ENCODE results near the gene LSG1. TPM values are rescaled to one million over a fixed set of nuclear protein-coding genes. Genes with fewer than 3 reads are reported as not detected.

The LSG1 gene
- total and polyA plus RNA-seq, 2 of the 13 experiments (the other 11 are each of a cell fraction or from before 2014, with no cell fraction given): 21.4 to 32.1 TPM

GRCh38 chr3:194622621-194623340 lies 49.2 kb downstream of the LSG1 start:
- ChIA-PET CTCF (ENCODE audit: low intra/inter-chr PET ratio, low total read pairs) (no interaction called here), POLR2A (no interaction called here)
- intact Hi-C loops (cut with micrococcal nuclease; ENCODE audit: unreplicated experiment) (no loop called here), in situ Hi-C loops (cut with HindIII; ENCODE audit: extremely low pct_ligation_motif_present, low pct_unique_long_range_greater_than_20kb) (no loop called here)
- Histone ChIP-seq H3K9me3 (ENCODE audit: low read length) (no peaks in the 10 kb centered on the region), H3K79me2 (ENCODE audit: insufficient read depth, low read length) (no peaks in the 10 kb centered on the region), H3K4me2 (ENCODE audit: low read depth, low read length) (no peak overlapping the region), H3K4me1 (ENCODE audit: insufficient read depth, low read length) (peaks cover 21% of the 10 kb centered on the region), H3K27ac (ENCODE audit: extremely low read length, insufficient read depth, low read length) (no peak overlapping the region), H3K9ac (ENCODE audit: insufficient read depth, low read depth, low read length) (no peak overlapping the region), H3K27me3 (ENCODE audit: control insufficient read depth in 1 of 2, insufficient read depth in 2 of 2, low read length in 2 of 2) (no peaks in the 10 kb centered on the region), H2AFZ (ENCODE audit: low read length) (no peak overlapping the region), H3K4me3 (replicated peaks in 1 of 3; ENCODE audit: insufficient read depth in 1 of 3, low read depth in 2 of 3, low read length in 3 of 3) (no peak overlapping the region), H3K36me3 (replicated peaks in 1 of 2; ENCODE audit: control insufficient read depth in 1 of 2, insufficient read depth in 2 of 2, low read length in 2 of 2) (peaks cover 4 to 6% of the 10 kb centered on the region in 2 experiments; a peak in 3 of 5 replicates), H4K20me1 (ENCODE audit: insufficient read depth, low read length) (no peaks in the 10 kb centered on the region)
- no peak for ATAC-seq
- no peak for DNase-seq (ENCODE audit: low spot score)
- WGBS (ENCODE audit: low lambda C conversion rate): 94% methylated on average over 23 of the region's 26 CpGs
- BruUV-seq (replicated peaks): no TSS peak
- TF ChIP-seq PRDM15 (CRISPR knock-in tag; IDR thresholded peaks at IDR 0.05) (no peak), ZNF281 (CRISPR knock-in tag; IDR thresholded peaks at IDR 0.05; ENCODE audit: borderline replicate concordance) (no peak), ZNF256 (CRISPR knock-in tag; conservative IDR thresholded peaks at IDR 0.05) (no peak), ZNF644 (CRISPR knock-in tag; IDR thresholded peaks at IDR 0.05; ENCODE audit: low read depth) (no peak), POGK (CRISPR knock-in tag; conservative IDR thresholded peaks at IDR 0.05) (no peak), SKI (IDR thresholded peaks at IDR 0.05; ENCODE audit: partially characterized antibody) (no peak), DRAP1 (CRISPR knock-in tag; IDR thresholded peaks at IDR 0.05) (no peak), BATF2 (CRISPR knock-in tag; IDR thresholded peaks at IDR 0.05) (no peak), ZSCAN9 (CRISPR knock-in tag; IDR thresholded peaks at IDR 0.05; ENCODE audit: borderline replicate concordance) (no peak), ZFP36L2 (CRISPR knock-in tag; IDR thresholded peaks at IDR 0.05) (no peak), ZNF639 (CRISPR knock-in tag; conservative IDR thresholded peaks at IDR 0.05) (no peak), ZNF326 (CRISPR knock-in tag; IDR thresholded peaks at IDR 0.05; ENCODE audit: borderline replicate concordance) (no peak), ZBTB3 (CRISPR knock-in tag; IDR thresholded peaks at IDR 0.05; ENCODE audit: borderline replicate concordance, low read depth) (no peak)
- FAIRE-seq: no peak

All from HepG2 (cell line).